GM18861 (cell line): ENCODE data around the gene SH3BP2.

Experiments used
- ATAC-seq: cut with Tn5 transposase; IDR thresholded peaks from one replicate; pipeline ENCODE4 v1.9.1; 2021; ENCODE audit not compliant: unreplicated experiment

Gene SH3BP2

GRCh38 chr4:2802618-2803531 is 10.0 kb downstream of the SH3BP2 start:
- ATAC-seq, result no peak

- no peak for ATAC-seq
Measured at GRCh38 chr4:2803624-2804448, 11.0 kb downstream of the SH3BP2 start.

GRCh38 chr4:2804449-2804972 is 11.6 kb downstream of the SH3BP2 start:
- no peak for ATAC-seq

GRCh38 chr4:2804973-2805501 is 12.2 kb downstream of the SH3BP2 start:
- no peak for ATAC-seq

- no peak for ATAC-seq
Measured at GRCh38 chr4:2805712-2806389, 13.0 kb downstream of the SH3BP2 start.

- no peak for ATAC-seq
Measured at GRCh38 chr4:2806390-2807355, 13.8 kb downstream of the SH3BP2 start.

- no peak for ATAC-seq
Measured at GRCh38 chr4:2807571-2807970, 14.7 kb downstream of the SH3BP2 start.

- ATAC-seq, result no peak
Measured at GRCh38 chr4:2808001-2808400, 15.1 kb downstream of the SH3BP2 start.

- no peak for ATAC-seq
Measured at GRCh38 chr4:2809610-2810180, 16.8 kb downstream of the SH3BP2 start.

- no peak for ATAC-seq
Measured at GRCh38 chr4:2810388-2810787, 17.5 kb downstream of the SH3BP2 start.

- peak; percentile 65 for ATAC-seq
Measured at GRCh38 chr4:2811830-2812611, 19.1 kb downstream of the SH3BP2 start.

GRCh38 chr4:2812612-2813354 is 19.9 kb downstream of the SH3BP2 start:
- ATAC-seq, result no peak

GRCh38 chr4:2813446-2814405 is 20.8 kb downstream of the SH3BP2 start:
- no peak for ATAC-seq

GRCh38 chr4:2814627-2815270 is 21.9 kb downstream of the SH3BP2 start:
- ATAC-seq, result no peak

GRCh38 chr4:2816401-2816954 is 23.6 kb downstream of the SH3BP2 start:
- no peak for ATAC-seq

GRCh38 chr4:2817137-2817536 is 24.3 kb downstream of the SH3BP2 start:
- no peak for ATAC-seq
